ENCODE results near the gene SEPTIN10.

The SEPTIN10 gene

DNA sequence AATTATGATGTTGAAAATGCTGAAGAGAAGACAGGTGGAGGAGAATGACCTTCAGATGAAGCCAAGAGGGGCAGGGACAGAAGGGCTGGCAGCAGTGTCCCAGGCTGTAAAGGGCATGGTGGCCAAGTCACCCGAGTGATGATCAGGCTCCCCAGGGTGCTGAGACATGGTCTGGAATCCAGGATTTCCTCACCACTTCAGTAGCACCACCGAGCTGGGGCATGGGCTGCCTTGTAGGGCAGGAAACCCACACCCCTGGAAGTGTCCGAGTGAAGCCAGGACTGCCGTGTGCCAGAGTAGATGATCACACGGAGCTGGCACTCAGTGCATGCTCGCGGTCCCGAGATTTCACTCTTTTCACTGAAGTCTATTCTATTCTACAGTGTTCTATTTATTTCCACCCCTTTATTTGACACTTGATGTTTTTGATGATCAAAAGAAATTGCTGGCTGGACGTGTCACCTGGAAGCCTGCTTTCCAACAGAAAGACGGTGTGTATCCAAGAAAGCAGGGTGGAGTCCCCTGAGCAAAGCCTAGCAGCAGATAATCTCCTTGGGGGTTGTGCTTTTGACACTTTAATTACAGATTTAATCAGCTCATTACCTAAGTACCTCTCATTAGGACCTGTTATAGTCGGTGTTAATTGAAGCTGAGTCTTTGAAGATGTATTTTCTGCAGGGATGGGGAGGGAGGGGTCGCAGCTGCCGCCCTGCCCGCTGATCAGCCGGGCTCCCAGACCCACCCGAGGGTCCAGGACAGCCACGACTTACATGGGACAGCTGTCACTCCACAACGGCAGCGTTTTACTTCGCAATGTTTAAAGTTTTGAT is 92.3 kb downstream of the SEPTIN10 start:
- no peak for DNase-seq

DNA sequence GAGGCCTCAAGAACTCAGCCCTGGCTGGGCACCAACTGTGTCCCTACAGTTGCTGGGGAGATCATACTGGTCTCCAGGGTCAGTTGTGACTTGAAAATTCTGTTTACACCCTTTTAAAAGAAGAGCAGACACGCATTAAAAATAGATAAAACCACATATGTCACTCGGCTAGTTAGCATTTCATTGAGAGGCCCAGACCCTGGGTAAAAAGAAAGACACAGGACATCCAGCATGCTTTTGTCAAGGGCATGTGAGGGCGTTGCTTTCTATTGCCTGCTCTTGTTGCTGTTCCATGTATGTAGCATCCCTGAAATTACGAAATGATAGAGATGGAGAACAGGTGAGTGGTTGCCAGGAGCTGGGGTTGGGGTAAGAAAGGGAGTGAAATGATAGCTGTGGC is 94.3 kb downstream of the SEPTIN10 start:
- DNase-seq = no peak

DNA sequence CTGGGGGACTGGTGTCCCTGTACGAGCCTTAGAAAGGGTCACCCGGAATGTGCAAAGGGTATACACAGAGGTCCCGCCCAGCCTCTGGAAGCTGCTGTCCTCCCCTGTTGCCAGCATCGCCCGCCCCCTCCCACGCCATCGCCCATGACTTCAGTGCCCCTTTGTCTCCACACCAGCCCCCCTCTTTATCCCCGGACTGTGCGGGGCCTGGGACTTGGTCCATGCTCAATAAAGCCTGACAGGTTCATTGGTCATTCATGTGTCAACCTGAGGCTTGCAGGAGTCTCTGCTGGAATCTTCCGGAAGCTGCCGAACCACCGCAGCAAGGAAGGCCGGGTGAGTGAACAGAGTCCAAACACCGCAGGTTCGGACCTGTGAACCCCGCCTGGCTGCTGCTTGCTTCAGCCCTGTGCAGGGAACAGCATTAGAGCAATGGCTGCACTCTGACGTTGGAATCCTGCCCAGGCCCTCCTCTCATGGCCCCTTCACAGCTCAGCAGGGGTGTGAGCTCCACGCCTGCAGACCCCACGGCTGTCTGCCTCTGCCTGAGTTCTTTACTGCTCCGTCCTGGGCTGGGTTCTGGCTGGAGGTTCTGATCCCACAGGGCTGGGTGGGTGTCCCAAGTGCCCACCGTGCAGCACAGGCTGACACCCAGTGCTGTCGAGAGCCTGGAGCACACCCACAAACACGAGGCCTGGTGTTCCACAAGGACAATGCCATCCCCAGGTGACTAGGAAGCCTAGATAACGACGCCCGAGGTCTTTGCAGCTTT is 96.5 kb downstream of the SEPTIN10 start:
- no peak for DNase-seq

DNA sequence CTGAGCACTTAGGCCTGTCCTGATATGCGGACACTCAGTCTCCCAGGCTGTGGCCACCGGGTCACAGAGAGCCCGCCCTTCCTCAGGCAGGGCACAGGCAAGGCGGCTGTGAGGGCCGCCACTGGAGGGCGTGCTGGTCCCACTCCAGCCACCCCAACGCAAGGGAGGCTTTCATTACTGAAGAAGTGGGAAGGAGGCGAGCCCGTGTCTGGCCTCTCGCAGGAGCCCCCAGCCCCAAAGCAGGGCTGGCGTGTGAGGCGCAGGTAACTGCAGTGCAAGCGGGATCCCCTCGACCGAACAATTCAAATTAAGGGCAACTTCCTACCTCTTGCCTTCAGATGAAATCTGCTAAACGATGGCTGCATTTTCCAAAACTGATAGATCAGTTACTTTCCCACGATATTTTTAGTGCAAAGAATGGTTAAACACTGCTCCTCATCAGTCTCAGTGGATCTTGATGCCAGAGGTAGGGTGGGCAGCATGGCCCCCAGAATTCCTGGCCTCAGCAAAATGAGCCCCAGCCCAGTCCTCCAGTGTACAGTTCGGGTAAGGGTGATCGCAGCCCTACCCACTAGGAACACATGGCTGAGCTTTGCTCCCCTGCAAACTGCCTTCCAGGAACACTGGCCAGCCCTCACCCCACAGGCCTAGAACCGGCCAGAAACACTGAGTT is 97.2 kb downstream of the SEPTIN10 start:
- DNase-seq = peak; percentile 65

DNA sequence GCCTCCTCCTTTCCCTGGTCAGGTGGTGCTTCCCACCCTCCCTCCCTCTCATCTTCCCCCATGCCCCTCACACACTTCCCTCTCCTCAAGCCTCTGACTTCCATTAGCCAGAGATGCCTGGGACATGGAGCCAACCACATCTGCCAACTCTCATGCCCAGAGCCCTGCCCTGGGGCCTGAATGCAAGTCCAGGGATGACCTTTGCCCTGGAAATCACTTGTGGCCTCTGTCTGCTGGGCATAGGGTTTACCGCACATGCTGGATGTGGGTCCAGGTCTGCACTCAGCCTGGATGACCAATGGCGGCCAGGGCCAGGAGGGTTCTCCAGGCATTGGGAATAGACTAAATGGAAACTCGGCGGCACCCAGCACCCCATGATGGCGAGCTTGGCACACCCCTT is 98.9 kb downstream of the SEPTIN10 start:
- no peak for DNase-seq

DNA sequence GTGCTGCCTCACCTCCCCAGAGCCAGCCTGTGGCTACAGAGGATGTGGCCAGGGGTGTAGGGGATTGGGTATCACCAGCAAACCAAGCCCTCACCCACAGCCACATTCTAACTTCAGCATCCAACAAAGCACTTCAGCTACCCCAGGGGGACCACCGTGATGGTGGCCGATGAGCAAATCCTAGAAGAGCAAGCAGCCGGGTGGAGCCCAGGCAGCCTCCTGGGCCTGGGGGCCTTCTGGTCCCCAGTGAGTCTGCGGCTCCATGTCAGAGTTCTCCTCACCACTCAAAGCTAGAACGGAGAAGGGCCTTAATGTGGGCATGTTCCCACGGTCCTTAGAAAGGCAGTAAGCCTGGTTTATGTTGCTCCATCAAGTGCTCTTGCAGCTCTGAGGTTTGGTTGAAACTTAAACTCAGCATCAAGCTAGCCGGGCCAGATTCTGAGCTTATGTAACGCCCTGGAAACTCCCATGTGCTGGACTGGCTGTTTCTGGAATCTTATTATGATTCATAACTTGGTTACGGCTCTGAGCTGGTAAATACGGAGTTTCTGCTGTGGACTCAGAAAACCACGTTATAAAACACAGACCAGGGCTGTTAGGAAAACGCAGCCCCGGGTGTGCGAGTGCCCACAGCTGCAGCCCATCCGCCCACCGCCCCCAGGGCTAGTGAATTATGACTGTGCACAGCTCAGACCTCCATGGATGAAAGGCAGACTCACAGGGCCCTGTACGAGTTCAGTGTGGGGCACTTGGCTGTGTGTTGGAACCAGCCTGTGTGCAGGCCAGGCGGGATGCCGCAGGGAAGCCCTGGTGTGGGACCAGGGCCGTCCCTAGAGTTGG is 99.8 kb downstream of the SEPTIN10 start:
- DNase-seq = no peak

DNA sequence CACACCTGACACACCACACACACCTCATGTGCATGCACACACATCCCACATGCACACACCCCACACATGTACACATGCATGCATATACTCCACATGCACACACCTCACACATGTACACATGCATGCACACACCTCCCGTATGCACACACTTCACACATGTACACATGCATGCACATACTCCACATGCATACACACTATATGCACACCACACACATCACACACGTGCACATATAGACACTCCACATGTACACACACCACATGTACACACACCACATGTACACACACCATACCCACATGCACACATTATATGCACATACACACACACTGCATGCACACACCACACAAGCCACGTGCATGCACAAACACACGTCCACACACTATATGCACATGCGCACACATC is 100.5 kb downstream of the SEPTIN10 start:
- no peak for DNase-seq

DNA sequence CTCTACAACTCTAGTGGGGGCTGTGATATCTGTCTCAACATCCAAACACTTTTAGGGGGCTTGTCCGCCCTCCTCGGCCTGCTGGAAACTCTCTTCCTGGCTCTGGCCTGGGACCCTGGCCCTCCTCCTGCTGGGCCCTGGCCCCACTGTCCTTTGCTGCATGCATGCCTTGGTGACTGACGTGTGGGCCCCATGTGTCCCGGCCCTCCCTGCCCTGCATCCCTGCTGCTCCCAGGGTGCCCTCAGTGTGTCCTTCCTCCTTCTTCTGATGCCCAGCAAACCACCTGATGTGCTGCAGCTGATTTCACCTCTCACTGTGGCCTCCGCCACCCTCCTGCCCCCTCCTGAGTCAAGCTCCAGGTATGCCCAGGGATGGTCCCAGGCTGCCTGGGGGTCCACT is 101.7 kb downstream of the SEPTIN10 start:
- no peak for DNase-seq

DNA sequence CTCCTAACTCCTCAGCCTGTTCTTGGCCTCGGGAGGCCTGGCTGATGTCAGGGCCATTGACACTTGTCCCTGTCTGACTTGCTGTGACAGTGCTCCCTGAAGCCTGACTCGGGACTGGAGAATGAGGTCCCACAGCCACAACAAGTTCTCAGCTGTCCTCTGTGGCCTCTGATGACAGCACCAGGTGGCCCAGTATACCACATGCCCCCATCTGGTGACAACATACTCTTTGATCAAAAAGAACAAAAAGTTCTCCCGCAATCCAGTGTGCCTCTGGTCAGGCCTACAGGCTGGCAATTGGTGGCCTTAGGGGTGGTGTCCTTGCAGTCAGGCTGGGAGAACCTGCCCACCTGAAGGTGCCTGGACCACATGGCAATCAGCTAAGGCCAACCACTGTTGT is 102.6 kb downstream of the SEPTIN10 start:
- no peak for DNase-seq

DNA sequence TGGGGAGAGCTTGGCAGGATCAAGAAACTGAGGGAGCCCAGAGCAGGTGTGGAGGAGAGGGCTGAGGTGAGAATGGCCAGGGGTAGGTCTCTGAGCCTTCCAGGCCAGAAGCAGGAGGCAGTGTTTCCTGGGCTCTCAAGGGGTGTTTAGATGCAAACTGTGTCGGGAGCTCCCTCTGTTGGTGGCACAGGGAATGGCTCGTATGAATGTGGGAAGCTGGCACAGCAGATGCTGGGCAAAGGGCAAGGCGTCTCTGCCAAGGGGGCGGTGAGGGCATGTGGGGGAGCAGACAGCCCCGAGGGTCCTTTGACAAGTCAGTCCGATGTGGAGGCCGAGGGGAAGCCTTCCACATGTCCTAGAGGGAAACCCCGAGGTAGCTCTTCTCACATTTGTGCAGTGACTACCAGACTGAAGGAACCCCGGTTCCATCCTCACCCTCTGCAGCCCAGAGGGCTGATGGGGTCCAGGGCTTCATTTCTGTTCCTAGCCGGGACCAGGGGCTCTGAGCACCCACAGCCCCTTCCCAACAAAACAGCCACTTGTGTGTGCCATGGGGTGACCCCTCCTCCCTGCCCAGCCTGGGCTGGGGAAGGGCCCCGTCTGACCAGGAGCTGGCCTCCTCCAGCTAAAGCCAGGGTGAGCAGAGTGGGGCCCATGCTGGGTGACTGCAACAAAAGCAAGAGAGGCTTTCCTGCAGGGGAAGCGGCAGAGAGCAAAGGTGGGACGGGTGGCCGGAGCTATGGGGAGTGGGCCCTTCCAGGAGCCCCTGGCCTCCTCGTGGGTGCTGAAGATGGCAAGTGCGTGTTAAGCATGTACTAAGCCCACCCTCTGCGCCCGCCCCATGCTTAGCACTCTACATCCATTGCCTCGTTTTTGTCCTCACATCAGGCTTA is 103.4 kb downstream of the SEPTIN10 start:
- DNase-seq = peak; percentile 86

DNA sequence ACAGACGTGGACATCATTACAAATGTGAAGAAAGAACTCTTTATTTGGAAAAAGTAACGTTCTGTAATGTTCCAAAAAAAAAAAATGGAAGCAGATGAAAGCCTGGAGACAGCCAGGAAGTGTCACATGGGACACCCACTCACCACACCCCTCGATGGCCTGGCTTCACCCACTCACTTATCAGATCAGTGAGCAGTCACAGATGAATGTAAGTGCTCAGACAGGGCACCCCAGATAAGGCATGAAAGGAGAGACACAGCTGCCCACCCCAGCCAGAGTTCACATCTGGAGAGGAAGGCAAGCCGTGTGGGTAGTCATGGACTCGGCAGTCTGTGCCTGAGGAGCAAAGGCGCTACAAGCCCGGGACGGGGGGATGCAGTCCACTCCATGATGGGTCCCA is 105.2 kb downstream of the SEPTIN10 start:
- DNase-seq = peak; percentile 44

DNA sequence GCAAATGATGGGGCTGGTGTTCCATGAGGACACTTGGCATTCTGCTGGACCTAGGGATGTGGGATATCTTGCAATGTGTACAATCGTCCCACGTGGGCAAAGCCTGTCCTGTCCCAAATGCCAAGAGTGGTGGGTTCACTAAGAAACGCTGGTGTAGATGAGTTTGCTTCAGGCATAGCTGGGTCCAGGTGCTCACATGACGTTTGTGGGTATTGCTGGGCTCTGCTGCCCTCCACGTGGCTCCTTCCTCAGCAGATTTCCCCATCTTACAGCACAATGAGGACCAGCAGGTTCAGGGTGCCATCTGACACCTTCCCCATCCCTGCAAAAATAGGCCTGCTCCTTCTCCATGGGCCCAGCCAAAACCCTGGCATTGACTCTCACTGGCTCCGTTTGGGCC is 105.9 kb downstream of the SEPTIN10 start:
- no peak for DNase-seq

DNA sequence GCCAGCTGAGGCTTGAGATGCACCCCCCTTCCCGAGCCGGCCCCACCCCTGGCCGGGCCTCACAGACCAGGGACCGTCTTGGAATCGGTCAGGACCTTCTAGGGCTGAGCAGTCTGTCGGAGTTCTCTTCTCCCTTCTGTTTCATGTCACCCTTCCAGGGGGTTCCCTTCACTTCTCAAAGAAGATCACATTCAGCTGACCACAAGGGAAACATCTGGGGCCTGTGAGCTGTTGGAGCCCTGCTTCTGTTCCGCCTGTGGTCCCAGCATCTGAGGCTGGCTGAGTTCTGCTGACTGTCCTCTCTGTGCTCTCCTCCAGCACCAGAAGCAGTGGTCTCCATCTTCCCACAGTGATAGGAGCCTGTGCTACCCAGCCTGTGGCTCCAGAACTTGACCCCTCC is 106.5 kb downstream of the SEPTIN10 start:
- DNase-seq = peak; percentile 85

DNA sequence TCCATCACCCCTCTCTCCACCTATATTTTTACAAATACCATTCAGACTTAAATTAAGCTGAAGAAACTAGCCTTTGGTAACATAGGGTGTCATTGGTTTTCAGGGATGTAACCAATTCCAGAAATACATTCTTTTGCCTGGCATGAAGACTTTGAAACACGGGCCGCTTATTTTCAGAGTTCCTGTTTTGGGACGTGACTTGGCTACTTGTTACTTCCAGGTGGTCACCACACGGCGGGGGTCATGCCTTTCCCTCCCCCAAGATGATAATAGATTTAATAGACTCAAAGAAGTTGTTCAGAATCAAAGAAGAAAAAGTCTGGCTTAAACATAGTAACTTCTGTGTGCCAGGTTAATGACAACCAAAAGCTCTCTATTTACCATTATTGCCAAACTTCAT is 110.6 kb downstream of the SEPTIN10 start:
- DNase-seq = no peak

DNA sequence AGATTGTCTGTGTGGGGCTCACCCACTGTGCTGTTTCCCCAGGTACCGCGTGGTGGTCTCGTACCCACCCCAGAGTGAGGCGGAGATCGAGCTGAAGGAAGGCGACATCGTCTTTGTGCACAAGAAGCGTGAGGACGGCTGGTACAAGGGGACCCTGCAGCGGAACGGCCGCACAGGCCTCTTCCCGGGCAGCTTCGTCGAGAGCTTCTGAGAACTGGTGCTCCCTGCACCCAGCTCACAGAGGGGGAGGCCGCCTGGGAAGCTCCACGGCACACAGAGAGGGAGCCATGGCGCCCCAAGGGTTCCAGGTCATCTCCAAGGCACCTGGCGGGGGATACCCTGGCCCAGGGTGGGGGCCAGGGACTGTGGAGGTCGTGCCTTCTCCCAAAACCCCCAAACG is 112.3 kb downstream of the SEPTIN10 start:
- no peak for DNase-seq

DNA sequence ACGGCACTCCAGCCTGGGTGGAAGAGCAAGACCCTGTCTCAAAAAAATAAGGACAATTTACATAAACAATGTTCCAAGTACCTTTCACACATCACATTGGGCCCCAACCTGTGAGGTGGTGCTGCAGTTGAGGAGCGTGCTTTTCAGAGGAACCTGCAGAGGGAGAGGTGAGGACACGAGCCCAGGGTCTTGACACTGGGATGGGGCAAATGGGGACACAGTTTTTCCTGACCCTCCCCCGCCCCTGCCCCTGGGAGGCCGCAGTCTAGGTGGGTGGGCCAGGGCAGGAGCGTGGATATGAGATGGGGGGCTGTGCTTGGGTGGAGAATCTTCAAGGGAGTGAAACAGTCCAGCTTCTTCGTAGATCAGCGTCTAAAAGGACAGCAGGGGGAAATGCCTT is 112.9 kb downstream of the SEPTIN10 start:
- DNase-seq = no peak

DNA sequence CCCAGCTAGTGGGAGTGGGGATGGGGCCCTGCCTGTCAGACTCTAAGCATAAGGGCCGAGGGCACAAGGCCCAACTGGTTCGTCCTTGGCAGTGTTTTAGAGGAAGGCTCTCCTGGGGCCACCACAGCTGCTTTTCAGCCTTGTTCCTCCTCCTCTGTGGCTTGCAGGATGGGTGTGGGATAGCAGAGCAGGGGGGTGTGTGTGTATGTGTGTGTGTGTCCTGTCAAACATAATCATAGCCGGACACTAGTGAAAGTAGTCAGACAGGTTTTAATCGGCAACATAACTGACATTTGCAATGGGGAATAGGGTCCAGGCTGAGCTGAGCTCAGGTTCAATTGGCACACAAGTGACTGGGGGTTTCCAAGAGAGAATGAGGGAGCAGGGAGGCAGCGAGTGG is 114.2 kb downstream of the SEPTIN10 start:
- DNase-seq = peak; percentile 34

DNA sequence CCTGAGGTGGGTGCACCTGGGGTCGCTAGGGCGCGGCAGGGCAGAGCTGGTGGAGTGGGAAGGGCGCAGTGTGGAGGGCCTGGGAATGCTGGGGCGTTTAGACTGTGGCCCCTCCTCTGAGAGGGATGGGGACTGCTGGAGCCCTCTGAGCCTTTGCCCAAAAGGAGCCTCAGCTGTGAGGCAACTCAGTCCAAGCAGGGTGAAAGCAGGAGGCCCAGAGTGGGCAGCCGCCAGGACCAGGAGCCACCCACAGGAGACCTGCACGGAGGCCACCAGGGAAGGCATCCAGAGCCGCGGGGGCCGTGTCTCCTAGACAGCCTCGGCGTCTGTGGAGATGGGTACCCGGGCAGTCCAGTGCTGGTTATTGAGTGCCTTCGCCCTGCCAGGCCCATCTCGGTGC is 114.9 kb downstream of the SEPTIN10 start:
- DNase-seq = no peak

DNA sequence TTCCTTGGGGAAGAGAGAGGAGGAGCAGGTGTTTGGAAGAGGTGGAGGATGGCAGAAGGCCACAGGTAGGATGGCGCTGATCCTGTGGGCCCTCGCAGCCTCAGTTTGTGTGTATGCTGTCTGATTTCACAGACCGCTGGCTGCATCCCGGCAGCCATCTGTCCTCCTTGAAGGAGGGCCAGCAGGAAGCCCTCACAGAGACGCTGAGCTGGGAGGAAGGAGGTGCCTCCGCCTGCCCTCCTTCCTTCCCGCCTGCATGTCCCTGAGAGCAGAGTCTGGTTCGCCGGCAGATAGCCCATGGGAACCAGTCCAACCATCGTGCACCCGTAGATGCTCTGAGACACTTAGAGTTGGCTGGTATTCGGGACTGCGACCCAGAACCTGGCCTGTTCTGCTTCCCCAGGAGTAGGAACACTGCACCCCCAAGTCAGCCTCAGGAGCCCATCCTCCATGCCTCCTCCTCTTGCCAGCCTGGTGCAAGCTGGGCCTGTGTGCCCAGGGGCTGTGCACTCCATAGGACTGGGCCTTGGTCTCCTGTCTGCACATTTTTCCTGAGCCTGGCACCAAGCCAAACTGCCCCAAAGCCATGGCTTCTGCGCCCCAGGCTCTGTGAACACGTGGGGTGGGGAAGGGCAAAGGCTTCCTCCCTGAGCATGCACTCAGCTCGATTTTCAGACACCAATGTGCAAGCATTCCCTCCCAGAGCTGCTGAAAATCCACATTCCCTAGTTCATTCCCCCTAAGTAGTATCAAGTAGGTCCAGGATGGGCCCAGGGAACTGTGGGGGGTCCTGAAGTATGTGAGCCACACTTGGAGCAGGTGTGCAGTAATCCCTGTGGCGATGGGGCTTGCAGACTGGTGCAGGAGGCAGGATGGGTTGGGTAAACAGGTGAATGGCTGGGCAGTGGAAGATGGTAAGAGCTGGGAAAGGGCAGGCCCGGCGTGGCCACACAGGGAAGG is 115.6 kb downstream of the SEPTIN10 start:
- no peak for DNase-seq

DNA sequence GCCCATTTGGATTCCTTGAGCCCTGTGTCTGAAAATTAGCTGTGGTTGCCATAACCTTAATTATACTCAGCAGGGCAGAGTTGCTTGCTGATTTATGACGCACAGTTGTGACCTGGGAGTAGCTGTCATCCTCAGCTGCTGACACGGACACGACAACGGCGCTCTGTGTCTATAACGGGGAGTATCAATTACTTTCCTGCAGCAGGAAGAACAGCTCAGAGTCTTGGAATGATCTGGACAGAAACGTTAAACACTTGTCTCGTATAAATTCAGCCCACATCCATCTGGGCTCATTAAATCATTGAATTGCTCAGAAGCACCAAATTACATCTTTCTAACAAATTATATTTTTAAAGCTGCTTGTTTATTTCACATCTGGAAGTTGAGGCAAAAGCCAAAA is 116.3 kb downstream of the SEPTIN10 start:
- no peak for DNase-seq

DNA sequence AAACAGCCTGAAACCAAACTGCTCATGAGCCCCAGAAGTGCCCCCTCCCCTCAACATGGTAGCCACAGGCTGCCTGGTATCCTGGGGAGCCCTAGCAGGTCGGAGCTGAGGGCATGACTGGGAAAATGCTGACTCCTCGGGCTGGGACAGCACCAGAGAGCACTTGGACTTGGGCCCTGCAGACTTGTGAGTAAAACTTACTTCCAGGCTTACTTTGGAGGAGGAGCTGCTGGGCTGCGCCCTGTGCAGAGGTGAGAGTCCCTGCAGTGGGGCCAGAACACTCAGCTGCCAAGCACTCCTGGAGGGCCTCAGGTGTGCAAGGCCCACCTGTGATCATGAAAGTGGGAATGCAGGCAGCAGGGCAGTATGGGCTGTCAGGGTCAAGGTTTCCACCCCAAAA is 119.4 kb downstream of the SEPTIN10 start:
- DNase-seq = no peak

All from hematopoietic multipotent progenitor cell treated with erythropoietin and hydrocortisone succinate and interleukin-3 and kit ligand, for 4 days (in vitro differentiated cells).